C4-2B (cell line): ENCODE measurements around the gene RIMBP2.
"Not testable (repeated sequence)": the region's sequence is repeated elsewhere in the genome, so short reads cannot be mapped to it uniquely, and the experiment has no call there.

Source experiments
- H3K27ac ChIP-seq: fragments of 450-650 bp; 2 replicates; pipeline ENCODE4 v1.5.1; 2017
- ZFX ChIP-seq: fragments of 450-650 bp; IDR thresholded peaks from 2 replicates; pipeline ENCODE4 v1.6.1; 2017
- TF ChIP-seq, protein P1 (sequence below): fragments of 450-650 bp; conservative IDR thresholded peaks from 2 replicates; pipeline ENCODE4 v1.5.1; 2017; ENCODE audit warnings: mild to moderate bottlenecking

RIMBP2 gene

DNA sequence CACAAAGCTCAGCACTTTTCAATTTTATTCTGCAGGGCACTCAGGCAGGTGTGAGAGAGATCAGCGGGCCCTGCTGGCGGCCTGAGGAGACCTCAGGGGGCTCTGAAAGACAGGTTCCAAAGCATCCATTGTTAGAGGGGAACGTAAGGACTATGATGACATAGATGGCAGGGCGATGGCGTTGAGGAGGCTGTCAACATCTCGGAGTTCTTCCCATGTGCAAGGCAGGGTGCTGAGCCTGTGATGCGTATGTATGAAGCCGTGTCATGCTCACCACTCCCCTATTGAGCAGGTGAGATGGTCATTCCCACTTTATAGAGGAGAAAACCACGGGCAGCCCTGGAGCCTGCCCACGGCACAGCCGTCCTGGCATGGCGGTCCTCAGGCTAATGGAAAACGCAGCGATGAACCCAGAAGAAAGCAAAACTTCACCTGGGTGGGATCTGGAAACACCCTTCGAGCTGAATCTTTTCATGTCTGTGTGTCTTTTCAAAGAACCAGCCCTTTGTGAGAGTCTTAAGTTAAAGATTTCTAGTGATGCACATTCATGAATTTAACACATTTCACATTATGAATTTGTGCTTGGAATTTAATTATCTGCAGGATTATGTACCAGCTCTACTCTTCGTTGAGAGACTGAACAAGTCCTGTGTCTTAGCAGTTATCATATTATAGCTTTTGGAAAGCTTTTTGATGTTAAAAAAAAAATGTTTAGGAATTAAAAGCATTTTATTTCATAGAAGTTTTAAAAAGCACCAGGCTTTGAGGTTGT is 64.7 kb downstream of the RIMBP2 start:
- no peak for TF ChIP-seq ZFX
- TF ChIP-seq, protein P1, sequence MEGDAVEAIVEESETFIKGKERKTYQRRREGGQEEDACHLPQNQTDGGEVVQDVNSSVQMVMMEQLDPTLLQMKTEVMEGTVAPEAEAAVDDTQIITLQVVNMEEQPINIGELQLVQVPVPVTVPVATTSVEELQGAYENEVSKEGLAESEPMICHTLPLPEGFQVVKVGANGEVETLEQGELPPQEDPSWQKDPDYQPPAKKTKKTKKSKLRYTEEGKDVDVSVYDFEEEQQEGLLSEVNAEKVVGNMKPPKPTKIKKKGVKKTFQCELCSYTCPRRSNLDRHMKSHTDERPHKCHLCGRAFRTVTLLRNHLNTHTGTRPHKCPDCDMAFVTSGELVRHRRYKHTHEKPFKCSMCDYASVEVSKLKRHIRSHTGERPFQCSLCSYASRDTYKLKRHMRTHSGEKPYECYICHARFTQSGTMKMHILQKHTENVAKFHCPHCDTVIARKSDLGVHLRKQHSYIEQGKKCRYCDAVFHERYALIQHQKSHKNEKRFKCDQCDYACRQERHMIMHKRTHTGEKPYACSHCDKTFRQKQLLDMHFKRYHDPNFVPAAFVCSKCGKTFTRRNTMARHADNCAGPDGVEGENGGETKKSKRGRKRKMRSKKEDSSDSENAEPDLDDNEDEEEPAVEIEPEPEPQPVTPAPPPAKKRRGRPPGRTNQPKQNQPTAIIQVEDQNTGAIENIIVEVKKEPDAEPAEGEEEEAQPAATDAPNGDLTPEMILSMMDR, result no peak
- no peak overlapping the region for H3K27ac ChIP-seq

DNA sequence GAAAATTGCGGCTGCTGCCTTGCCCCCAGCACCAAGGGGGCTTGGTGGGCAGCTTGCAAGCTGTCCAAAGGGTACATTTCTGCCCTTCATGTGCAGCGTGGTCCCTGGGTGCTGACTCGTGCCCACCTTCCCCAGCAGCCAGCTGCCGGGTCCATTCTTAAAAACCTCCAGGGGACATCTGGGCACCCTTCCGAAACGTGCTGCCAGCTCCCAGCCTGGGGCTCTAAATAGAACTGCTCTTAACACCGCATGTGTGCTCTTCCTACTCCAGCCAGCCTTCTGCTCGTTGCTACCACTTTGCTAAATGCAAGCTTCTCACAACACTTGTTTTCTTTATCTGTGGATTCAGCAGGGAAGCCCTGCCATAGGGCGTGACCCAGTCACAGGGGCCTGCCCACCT is 66.0 kb downstream of the RIMBP2 start:
- H3K27ac ChIP-seq, result no peak overlapping the region
- no peak for TF ChIP-seq ZFX
- TF ChIP-seq, protein P1, result no peak

DNA sequence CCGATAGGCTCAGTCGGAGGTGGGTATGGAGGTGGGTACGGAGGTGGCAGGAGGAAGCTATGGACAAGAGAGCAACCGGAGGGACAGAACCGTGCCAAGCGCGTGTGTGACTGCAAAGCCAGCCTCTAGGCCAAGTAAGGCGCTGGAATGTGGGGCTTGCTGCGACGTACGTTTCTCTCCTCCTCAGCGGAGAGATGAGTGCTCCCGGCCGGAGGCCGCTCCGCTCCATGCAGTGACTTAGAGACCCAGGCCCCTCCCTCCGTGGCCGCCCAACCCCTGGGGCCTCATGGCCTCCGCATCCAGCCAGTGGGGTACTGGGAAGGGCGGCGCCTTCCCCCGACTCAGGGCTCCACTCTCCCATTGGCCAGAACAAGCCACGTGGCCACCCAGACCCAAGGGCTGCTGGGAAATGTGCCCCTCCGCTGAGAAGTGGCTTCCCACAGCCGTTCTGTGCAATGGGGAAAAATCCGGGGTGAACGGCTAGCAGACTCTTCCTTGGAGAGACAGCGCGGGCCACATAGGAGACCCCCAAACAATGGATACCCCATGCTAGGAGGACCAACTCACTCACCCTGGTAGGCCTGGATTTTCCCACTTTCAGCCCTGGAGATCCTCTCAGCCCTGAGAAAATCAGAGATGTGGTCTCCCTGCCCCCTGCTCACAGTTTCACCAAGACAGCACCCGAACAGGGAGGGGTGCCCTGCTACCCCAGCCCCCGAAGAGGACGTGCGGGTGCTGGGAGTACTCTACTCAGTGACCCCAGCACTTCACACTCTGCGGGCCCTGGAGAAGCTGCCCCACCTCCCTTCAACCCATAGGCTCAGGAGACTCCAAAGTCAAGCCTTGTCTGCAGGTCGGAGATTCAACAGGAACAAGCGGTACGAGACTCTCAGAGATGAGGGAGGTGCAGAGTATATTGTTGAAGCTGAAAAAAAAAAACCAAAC is 66.7 kb downstream of the RIMBP2 start:
- no peak overlapping the region for H3K27ac ChIP-seq
- TF ChIP-seq, protein P1, result no peak
- no peak for TF ChIP-seq ZFX

DNA sequence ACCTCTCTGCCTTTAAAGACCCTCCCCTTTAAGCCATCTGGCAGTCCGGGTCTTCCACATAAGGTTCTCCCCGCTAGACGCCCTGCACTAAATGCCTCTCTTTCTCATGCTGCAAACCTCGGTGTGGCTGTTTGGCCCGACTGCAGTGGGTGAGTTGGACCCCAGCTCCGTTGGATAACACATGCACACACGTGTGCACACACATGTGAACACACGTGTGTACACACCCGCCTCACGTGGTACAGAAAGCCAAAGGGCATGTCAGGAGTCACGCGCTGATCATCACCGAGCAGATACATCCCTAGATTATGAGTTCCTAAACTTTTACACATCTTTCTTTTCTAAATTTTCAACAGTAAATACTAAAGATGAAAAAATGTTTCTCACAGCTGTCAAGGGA is 68.3 kb downstream of the RIMBP2 start:
- no peak for TF ChIP-seq ZFX
- TF ChIP-seq, protein P1, result no peak
- H3K27ac ChIP-seq, result no peak overlapping the region

DNA sequence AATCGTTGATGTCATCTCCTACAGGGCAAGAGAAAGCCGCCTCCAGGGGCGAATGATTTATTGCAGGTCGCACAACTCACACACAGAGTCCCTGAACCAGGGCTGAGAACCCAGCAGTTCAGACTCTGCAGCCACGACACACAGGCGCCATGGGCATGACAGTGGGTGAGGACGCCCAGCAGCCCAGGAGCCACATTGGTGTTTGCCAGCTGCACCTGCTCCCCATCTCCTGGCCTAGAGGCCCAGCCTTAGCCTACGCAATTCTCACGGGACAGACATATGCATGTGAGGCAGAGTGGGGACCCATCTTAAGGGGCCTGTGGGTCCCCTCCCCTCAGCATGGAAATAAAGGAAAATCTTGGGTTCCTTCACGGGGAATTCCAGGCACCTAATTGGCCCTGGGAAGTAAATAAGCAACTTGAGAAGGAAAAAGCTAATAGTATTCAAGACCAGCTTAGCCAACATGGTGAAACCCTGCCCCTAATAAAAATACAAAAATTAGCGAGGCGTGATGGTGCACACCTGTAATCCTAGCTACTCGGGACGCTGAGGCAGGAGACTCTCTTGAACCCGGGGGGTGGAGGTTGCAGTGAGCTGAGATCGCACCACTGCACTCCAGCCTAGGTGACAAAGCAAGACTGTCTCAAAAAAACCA is 69.3 kb downstream of the RIMBP2 start:
- no peak for TF ChIP-seq ZFX
- TF ChIP-seq, protein P1, result no peak

DNA sequence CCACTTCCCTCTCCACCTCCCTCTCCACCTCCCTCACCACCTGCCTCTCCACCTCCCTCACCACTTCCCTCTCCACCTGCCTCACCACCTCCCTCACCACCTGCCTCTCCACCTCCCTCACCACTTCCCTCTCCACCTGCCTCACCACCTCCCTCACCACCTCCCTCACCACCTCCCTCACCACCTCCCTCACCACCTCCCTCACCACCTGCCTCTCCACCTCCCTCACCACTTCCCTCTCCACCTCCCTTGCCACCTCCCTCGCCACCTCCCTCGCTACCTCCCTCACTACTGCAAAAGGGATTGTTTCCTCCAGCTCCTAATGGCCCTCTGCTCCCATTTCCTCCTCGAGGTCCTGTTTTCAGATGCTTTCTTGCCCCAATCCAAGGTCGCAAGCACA is 69.9 kb downstream of the RIMBP2 start:
- H3K27ac ChIP-seq, result not testable (repeated sequence)

More for the DNA sequence above, 69.3 kb downstream of the RIMBP2 start:
- H3K27ac ChIP-seq, result no peak overlapping the region

DNA sequence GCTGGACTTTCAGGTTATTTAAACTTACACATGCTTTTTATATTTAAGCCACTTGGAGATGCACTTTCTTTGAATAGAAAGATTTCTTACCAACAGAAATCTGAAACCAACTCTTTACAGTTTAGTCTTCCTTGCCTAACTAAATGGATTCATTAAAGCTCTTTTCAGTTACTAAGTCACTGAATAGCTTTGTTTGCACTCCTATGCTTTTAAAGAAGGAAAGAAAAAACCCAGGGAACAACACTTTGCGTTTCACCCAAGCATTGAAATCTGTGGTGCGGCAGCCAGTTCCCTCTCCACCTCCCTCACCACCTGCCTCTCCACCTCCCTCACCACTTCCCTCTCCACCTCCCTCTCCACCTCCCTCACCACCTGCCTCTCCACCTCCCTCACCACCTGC is 70.3 kb downstream of the RIMBP2 start:
- no peak overlapping the region for H3K27ac ChIP-seq

More for the DNA sequence above, 70.3 kb downstream of the RIMBP2 start:
- no peak for TF ChIP-seq ZFX
- TF ChIP-seq, protein P1, result no peak
